Liver (tissue), 9 donors: ENCODE results near the gene SPRR2E. TPM values are rescaled to one million over a fixed set of nuclear protein-coding genes. Genes with fewer than 3 reads are reported as not detected.
"Not testable (repeated sequence)": the region's sequence is repeated elsewhere in the genome, so short reads cannot be mapped to it uniquely, and the experiment has no call there.

Source experiments
- DNase-seq: peaks from one replicate; pipeline ENCODE4 v3.0.0-alpha.2; 2017; ENCODE audit warnings: low spot score
- H3K27ac ChIP-seq, 2 donors: one replicate each; pipeline ENCODE4 v1.7.0; 2013; ENCODE audit warnings: inconsistent platforms in 2 of 2, low read length in 2 of 2, control low read depth in 1 of 2, low read depth in 1 of 2, mild to moderate bottlenecking in 1 of 2
- H3K27me3 ChIP-seq, 4 donors: one replicate each; pipeline versions ENCODE4 v1.6.1 to v1.7.0; 2013; ENCODE audit warnings: low read length in 3 of 4, inconsistent platforms in 1 of 4, mild to moderate bottlenecking in 1 of 4, moderate library complexity in 1 of 4; ENCODE audit not compliant: control insufficient read depth in 4 of 4, insufficient read depth in 4 of 4
- H3K36me3 ChIP-seq, 4 donors: one replicate each; pipeline versions ENCODE4 v1.6.1 to v1.7.0; 2013; ENCODE audit warnings: low read length in 3 of 4, mild to moderate bottlenecking in 3 of 4, low read depth in 1 of 4, moderate library complexity in 1 of 4; ENCODE audit not compliant: control insufficient read depth in 4 of 4, insufficient read depth in 3 of 4
- H3K4me1 ChIP-seq, 4 donors: one replicate each; pipeline versions ENCODE4 v1.6.1 to v1.7.0; 2013; ENCODE audit warnings: low read length in 3 of 4, mild to moderate bottlenecking in 3 of 4, moderate library complexity in 1 of 4; ENCODE audit not compliant: control insufficient read depth in 4 of 4, insufficient read depth in 4 of 4
- H3K4me3 ChIP-seq, 3 donors: one replicate each; pipeline versions ENCODE4 v1.6.1 to v1.7.0; 2013; ENCODE audit warnings: low read length in 3 of 3, control low read depth in 1 of 3, low read depth in 1 of 3, mild to moderate bottlenecking in 1 of 3
- H3K9ac ChIP-seq, 2 donors: one replicate each; pipeline ENCODE4 v1.7.0; 2013; ENCODE audit warnings: low read length in 2 of 2, mild to moderate bottlenecking in 2 of 2, moderate library complexity in 2 of 2, control low read depth in 1 of 2, low read depth in 1 of 2
- H3K9me3 ChIP-seq, 4 donors: one replicate each; pipeline versions ENCODE4 v1.6.1 to v1.7.0; 2013; ENCODE audit warnings: low read length in 3 of 4; ENCODE audit not compliant: control insufficient read depth in 4 of 4
- ATF3 ChIP-seq: IDR thresholded peaks from 2 replicates; pipeline ENCODE4 v1.6.1; 2016; ENCODE audit warnings: antibody characterized with exemption
- CTCF ChIP-seq: fragments of 150-350 bp; IDR thresholded peaks from 2 replicates; pipeline ENCODE4 v1.5.1; 2017; ENCODE audit warnings: improper control_type of control experiment, low read depth, low read length; ENCODE audit not compliant: missing input control
- FOXA1 ChIP-seq: IDR thresholded peaks from 2 replicates; pipeline ENCODE4 v1.6.1; 2016; ENCODE audit warnings: antibody characterized with exemption
- FOXA2 ChIP-seq: IDR thresholded peaks from 2 replicates; pipeline ENCODE4 v1.6.1; 2016; ENCODE audit warnings: antibody characterized with exemption
- HNF4A ChIP-seq, 2 donors: conservative IDR thresholded peaks; 2 replicates each; pipeline ENCODE4 v1.6.1; 2016; ENCODE audit warnings: antibody characterized with exemption in 2 of 2, mild to moderate bottlenecking in 2 of 2
- NR2F2 ChIP-seq: IDR thresholded peaks from 2 replicates; pipeline ENCODE4 v1.6.1; 2016; ENCODE audit warnings: antibody characterized with exemption
- RAD21 ChIP-seq, 2 donors: IDR thresholded peaks; 2 replicates each; pipeline ENCODE4 v1.6.1; 2016; ENCODE audit warnings: antibody characterized with exemption in 2 of 2, mild to moderate bottlenecking in 2 of 2
- REST ChIP-seq: IDR thresholded peaks from 2 replicates; pipeline ENCODE4 v1.6.1; 2016; ENCODE audit warnings: antibody characterized with exemption, mild to moderate bottlenecking
- RXRA ChIP-seq, 2 donors: IDR thresholded peaks; 2 replicates each; pipeline ENCODE4 v1.6.1; 2017 to 2018; ENCODE audit warnings: antibody characterized with exemption in 2 of 2, mild to moderate bottlenecking in 1 of 2
- SP1 ChIP-seq: IDR thresholded peaks from 2 replicates; pipeline ENCODE4 v1.6.1; 2018; ENCODE audit warnings: antibody characterized with exemption, mild to moderate bottlenecking
- TAF1 ChIP-seq: conservative IDR thresholded peaks from 2 replicates; pipeline ENCODE4 v1.6.1; 2016; ENCODE audit warnings: antibody characterized with exemption, mild to moderate bottlenecking
- ZBTB33 ChIP-seq: IDR thresholded peaks from 2 replicates; pipeline ENCODE4 v1.6.1; 2016; ENCODE audit warnings: antibody characterized with exemption
- WGBS: extraction: QIAGEN DNeasy Blood & Tissue Kit; methylation state at CpG from one replicate; pipeline ENCODE4 v1.1.7; 2013; 5-methylcytosine and 5-hydroxymethylcytosine counted together
- polyA plus RNA-seq, 2 donors: library from polyadenylated mRNA; stranded (reverse) in 1 of 2; unstranded in 1 of 2; fragments of 200-250 nt in 1 of 2; fragments of >200 nt in 1 of 2; fragmentation: Nextera tagmentation in 1 of 2; extraction: Ambion mirVana in 1 of 2; gene quantifications; one replicate each; pipeline versions ENCODE4 v1.2.1 to v1.2.3, GENCODE V29; 2013 to 2015
- total RNA-seq, 2 donors: library from RNA; depleted of rRNA; stranded (reverse); fragments of >200 nt; gene quantifications; one replicate each; pipeline ENCODE4 v1.2.3, GENCODE V29; 2014
- donor health status: healthy.
- donor health status: healthy.
- donor health status: healthy.
- donor health status: healthy.
- donor health status: healthy.

SPRR2E gene
- total and polyA plus RNA-seq, 4 donors, result not detected

- no peak for TF ChIP-seq RXRA (IDR thresholded peaks at IDR 0.05)
- no peak for TF ChIP-seq FOXA1
- no peak for TF ChIP-seq REST
- TF ChIP-seq CTCF, result no peak
- no peak for TF ChIP-seq HNF4A (conservative IDR thresholded peaks at IDR 0.05)
- no peak for TF ChIP-seq RAD21 (IDR thresholded peaks at IDR 0.05)
- TF ChIP-seq SP1, result no peak
- TF ChIP-seq FOXA2, result no peak
- TF ChIP-seq TAF1, result no peak
- no peak for TF ChIP-seq ATF3
- no peak for TF ChIP-seq ZBTB33
- Histone ChIP-seq H3K27ac (no peak overlapping the region), H3K4me1 (no peaks in the 10 kb centered on the region), H3K27me3 (peaks cover 0 to 13% (median 0%) of the 10 kb centered on the region in 4 donors), H3K9ac (no peak overlapping the region), H3K4me3 (no peak overlapping the region), H3K9me3 (no peaks in the 10 kb centered on the region), H3K36me3 (no peaks in the 10 kb centered on the region)
- 54% methylated on average over 2 of the region's 2 CpGs for WGBS
- DNase-seq, result no peak
These were observed 39.4 kb upstream of the SPRR2E start for GRCh38 chr1:153133743-153134142.

- Histone ChIP-seq H3K4me3 (no peak overlapping the region), H3K27me3 (peaks cover 0 to 13% (median 0%) of the 10 kb centered on the region in 4 donors), H3K4me1 (no peaks in the 10 kb centered on the region), H3K27ac (no peak overlapping the region), H3K36me3 (no peaks in the 10 kb centered on the region), H3K9ac (no peak overlapping the region), H3K9me3 (no peaks in the 10 kb centered on the region)
- TF ChIP-seq NR2F2, result no peak
- DNase-seq, result no peak
- 83% methylated on average over 1 of the region's 1 CpG for WGBS
These were observed 38.9 kb upstream of the SPRR2E start for GRCh38 chr1:153133267-153133666.

GRCh38 chr1:153128688-153129087 is 34.4 kb upstream of the SPRR2E start:
- H3K36me3 ChIP-seq, DNase-seq, H3K27me3 ChIP-seq, H3K27ac ChIP-seq, H3K4me3 ChIP-seq, H3K9ac ChIP-seq, H3K9me3 ChIP-seq, H3K4me1 ChIP-seq: not testable (repeated sequence)
- WGBS, result 87% methylated on average over 4 of the region's 4 CpGs
